GM19438 (cell line): ENCODE measurements around the gene IGFL2.
"Not testable (repeated sequence)": the region's sequence is repeated elsewhere in the genome, so short reads cannot be mapped to it uniquely, and the experiment has no call there.

ENCODE experiments used
- ATAC-seq: cut with Tn5 transposase; IDR thresholded peaks from one replicate; pipeline ENCODE4 v1.9.1; 2021; ENCODE audit warnings: low read depth; ENCODE audit not compliant: unreplicated experiment

The IGFL2 gene

GRCh38 chr19:46206682-46207081 is 58.6 kb downstream of the IGFL2 start:
- ATAC-seq, result no peak

- ATAC-seq, result not testable (repeated sequence)
These were observed 59.8 kb downstream of the IGFL2 start for GRCh38 chr19:46207858-46208257.

- no peak for ATAC-seq
These were observed 61.0 kb downstream of the IGFL2 start for GRCh38 chr19:46209051-46209450.

- no peak for ATAC-seq
These were observed 61.4 kb downstream of the IGFL2 start for GRCh38 chr19:46209472-46209871.

GRCh38 chr19:46210669-46211068 is 62.6 kb downstream of the IGFL2 start:
- no peak for ATAC-seq
